HG03095 (cell line): ENCODE results near the gene KRTCAP2.

ENCODE experiments used
- ATAC-seq: cut with Tn5 transposase; IDR thresholded peaks from one replicate; pipeline ENCODE4 v1.9.1; 2021; ENCODE audit warnings: moderate library complexity; ENCODE audit not compliant: unreplicated experiment

The KRTCAP2 gene

GRCh38 chr1:155136748-155137147 is 36.4 kb downstream of the KRTCAP2 start:
- ATAC-seq, result no peak

DNA sequence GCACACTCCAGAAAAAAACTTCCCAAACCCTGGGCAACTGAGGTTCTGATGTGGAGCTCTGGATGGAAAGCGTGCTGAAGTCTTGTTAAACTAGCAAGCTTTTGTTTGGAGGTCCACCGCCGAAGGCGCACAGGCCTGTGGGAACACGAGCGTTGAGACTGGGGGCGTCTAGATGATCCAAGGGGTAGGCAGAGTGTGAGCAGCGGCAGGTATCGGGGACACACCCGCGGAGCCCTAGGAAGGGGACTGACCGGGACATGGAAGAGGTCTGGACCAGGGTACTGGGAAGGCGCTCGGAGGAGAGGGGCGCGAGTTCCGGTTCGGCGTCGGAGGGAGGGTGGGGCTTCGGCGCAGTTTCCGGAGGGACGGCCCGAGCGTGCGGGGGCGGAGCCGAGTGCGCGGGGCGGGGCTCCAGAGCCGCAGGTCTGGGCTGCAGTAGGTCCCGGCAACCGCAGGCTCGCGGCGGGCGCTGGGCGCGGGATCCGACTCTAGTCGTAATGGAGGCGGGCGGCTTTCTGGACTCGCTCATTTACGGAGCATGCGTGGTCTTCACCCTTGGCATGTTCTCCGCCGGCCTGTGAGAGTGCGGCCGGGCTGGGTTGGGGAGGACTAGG is 37.6 kb downstream of the KRTCAP2 start, which contains the start of gene SLC50A1:
TSS of gene SLC50A1 (plus strand) at position 438 of the 614 bp plus-strand sequence. CDS start at position 498, 60 bp downstream.
- peak; percentile 57 for ATAC-seq

DNA sequence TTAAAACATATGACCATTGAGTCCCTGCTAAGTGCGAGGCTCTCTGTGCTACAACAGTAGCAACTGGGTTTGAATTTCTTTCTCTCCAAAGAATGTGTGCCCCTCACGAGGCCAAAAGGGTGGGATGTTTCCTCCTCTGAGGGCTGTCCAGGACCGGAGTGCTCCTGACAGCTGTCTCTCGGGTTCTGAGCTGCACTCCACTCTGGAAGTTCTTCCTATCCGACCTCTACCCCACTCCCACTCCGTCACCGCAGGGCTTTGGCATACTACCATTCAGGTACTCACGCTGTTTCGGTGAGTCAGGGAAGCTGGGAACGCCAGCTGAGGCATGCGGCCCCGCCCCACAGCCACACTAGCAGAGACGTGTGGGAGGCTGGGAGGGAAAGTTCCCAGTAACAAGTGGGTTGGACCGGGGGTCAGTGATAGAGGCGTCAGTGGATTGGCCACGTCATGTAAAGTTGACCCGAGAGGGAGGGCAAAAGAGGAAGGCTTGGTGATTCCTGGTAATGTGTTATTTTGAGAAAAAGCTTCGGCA is 38.2 kb downstream of the KRTCAP2 start:
- no peak for ATAC-seq

DNA sequence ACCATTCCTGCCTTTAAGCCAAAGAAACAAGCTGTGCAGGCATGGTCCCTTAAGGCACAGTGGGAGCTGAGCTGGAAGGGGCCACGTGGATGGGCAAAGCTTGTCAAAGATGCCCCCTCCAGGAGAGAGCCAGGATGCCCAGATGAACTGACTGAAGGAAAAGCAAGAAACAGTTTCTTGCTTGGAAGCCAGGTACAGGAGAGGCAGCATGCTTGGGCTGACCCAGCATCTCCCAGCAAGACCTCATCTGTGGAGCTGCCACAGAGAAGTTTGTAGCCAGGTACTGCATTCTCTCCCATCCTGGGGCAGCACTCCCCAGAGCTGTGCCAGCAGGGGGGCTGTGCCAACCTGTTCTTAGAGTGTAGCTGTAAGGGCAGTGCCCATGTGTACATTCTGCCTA is 38.8 kb downstream of the KRTCAP2 start:
- no peak for ATAC-seq

DNA sequence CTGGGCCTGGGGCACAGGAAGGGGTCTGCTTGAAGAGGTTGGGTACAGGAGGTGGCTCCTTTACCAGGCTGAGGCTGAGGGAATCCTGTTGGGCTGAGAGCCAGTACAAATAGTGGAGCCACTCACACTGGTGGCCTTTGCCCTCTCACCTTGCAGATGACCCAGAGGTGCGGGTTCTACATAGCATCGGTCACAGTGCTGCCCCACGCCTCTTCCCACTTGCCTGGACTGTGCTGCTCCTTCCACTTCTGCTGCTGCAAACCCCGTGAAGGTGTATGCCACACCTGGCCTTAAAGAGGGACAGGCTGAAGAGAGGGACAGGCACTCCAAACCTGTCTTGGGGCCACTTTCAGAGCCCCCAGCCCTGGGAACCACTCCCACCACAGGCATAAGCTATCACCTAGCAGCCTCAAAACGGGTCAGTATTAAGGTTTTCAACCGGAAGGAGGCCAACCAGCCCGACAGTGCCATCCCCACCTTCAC is 39.3 kb downstream of the KRTCAP2 start:
- ATAC-seq, result no peak

- ATAC-seq, result no peak
These were observed 41.2 kb downstream of the KRTCAP2 start for GRCh38 chr1:155131856-155132255.

DNA sequence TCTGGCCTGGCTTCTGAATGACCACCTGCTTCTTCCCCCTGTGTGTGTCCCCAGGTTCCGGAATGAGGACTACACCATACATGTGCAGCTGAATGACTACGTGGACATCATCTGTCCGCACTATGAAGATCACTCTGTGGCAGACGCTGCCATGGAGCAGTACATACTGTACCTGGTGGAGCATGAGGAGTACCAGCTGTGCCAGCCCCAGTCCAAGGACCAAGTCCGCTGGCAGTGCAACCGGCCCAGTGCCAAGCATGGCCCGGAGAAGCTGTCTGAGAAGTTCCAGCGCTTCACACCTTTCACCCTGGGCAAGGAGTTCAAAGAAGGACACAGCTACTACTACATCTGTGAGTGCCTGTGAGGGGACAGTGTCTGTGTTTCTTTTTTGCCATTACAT is 41.8 kb downstream of the KRTCAP2 start:
- no peak for ATAC-seq

DNA sequence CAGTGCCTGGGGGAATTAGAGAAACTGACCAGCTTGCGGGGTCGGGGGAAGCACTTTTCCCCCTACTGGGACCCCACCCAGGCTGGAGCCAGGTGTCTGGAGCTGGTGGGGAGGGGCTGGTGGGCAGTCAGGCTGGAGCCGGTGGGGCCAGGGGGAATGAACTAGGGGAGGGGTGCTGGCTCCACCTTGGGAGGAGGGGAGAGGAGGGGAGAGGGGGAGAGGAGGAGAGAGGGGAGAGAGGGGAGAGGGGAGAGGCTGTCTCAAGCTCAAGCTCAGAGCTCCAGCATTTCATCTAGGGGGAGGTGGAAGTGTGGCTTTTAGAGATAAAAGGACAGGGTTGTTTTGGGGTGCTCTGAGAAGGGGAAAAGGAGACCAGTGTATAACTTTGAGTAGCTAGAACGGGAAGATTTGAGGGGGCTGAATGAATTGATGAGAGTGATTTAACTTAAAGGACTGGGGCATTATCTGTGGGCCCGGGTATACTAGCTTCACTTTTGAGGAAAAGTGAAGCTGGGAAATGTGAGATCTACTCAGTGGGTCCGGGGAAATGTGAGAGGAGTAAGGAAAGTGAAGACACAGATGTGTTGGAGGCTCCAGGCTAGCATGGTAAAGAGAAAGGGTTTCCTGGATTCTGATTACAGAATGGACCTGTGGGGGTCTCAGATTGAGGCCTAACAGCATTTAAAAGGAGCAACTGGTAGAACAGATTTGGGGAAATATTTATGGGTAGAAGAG is 42.7 kb downstream of the KRTCAP2 start:
- ATAC-seq, result no peak

GRCh38 chr1:155128755-155129473 is 44.2 kb downstream of the KRTCAP2 start:
- ATAC-seq, result no peak

DNA sequence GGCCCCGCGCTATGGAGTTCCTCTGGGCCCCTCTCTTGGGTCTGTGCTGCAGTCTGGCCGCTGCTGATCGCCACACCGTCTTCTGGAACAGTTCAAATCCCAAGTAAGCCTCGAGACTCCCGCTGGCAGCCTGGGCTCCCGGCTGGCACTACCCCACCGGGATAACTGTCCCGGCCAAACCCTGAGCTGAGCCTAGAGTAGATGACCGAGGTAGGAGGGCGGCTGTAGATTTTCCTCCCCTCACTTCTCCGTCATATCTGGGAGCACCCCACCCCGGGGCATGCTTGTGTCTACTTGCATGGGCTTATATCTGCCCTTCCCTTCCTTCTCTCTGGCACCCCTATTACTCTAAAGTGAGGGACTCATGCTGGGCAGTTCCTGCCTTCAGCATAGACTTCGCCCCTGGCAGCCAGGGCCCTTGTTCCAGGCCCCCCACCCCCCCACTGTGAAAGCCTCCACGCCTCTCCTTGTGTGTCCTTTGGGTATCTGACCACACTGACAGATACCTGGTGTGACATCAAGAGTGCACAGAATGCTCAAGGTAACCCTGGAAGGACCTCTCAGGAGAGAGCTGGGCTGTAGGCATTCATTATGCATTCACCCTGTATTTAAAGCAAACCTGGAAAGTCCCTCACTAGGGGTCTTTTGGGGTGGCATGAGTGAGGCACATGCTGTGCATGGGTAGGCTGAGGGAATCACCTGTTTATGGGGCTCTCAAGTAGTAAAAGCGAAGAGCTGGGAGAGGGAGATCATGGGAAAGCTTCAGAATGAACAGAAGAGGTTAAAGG is 44.9 kb downstream of the KRTCAP2 start:
- no peak for ATAC-seq

GRCh38 chr1:155127105-155127966 is 45.8 kb downstream of the KRTCAP2 start, which contains the start of gene EFNA1:
TSS of gene EFNA1 (plus strand) at chr1:155127876. CDS start at chr1:155127978, 102 bp downstream.
- no peak for ATAC-seq

DNA sequence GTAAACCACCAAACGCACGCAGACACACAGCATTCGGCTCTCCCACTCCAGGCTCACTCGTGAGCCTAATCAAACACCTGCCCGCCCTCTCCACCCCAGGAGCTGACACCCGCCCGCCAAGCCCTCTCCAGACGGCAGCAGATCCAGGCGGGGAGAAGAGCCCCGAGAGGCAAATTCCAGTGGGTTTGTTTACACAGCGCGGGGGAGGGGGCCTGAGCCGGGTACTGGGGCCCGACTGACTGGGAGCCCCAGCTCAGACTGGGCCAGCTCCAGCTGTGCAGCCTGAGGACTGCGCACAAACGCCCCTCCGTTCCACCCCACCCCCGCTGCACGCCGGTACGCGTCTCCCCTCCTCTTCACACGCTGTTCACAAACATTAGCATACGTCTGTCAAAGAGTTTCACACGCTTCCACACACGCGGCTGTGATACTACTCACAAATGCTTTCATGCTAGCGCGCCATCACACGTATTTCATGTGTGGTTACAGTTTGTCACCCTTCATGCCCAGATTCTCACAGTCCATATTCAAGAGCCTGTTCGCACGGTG is 46.5 kb downstream of the KRTCAP2 start:
- ATAC-seq, result no peak

GRCh38 chr1:155125946-155126555 is 47.1 kb downstream of the KRTCAP2 start:
- ATAC-seq, result no peak

DNA sequence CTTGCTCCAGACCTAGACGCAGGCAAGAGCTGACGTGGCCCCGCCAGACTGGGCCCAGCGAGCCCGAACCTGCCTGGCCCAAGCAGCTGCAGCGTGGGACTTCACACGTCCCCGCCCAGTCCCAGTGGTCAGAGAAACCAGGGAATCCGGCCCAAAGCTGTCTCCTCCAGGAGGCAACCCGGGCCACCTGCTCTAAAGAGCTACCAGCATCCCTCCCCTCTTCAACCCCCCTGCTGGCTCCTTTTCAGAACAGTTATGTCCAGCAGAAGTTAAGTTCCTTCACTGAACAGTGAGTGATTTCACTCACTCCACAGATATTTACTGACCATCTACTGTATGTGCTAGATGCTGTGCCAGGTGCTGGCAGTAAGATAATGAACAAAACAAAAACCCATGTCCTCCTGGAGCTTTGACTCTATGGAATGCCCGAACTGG is 47.6 kb downstream of the KRTCAP2 start:
- no peak for ATAC-seq

- ATAC-seq, result no peak
These were observed 48.3 kb downstream of the KRTCAP2 start for GRCh38 chr1:155124503-155125463.

- ATAC-seq, result no peak
These were observed 49.3 kb downstream of the KRTCAP2 start for GRCh38 chr1:155123801-155124200.

GRCh38 chr1:155122308-155122707 is 50.8 kb downstream of the KRTCAP2 start:
- ATAC-seq, result no peak

- ATAC-seq, result no peak
These were observed 51.9 kb downstream of the KRTCAP2 start for GRCh38 chr1:155121249-155121648.
